Measurements from ENCODE around the gene PPP2R2B. TPM values are rescaled to one million over a fixed set of nuclear protein-coding genes. Genes with fewer than 3 reads are reported as not detected.

Gene PPP2R2B
- polyA plus RNA-seq, 1 experiment = 0.58 TPM

Small RNA genes within 50 kb of the gene (small RNA-seq; reads per million reads assigned to genes)
- gene RN7SL791P (ENCODE audit: insufficient read length, low read depth, low replicate concordance) = not detected
